BJ (cell line): ENCODE data around the gene BTG2. TPM values are rescaled to one million over a fixed set of nuclear protein-coding genes. Genes with fewer than 3 reads are reported as not detected.
A peak's percentile ranks its signal among the peaks of the same experiment; 100 is the strongest.

Experiments
- CTCF ChIA-PET: fragments of 350-600 bp; formaldehyde crosslinking; extraction: SDS; loops from one replicate; lab custom pipeline; 2021; ENCODE audit warnings: antibody characterized with exemption, inconsistent platforms; lab: Yijun Ruan, JAX
- POLR2A ChIA-PET: fragments of 300-600 bp; sonication (Branson Sonifier 250); formaldehyde crosslinking; extraction: SDS; loops from one replicate; lab custom pipeline; 2021; ENCODE audit warnings: antibody characterized with exemption; lab: Charles Lee
- DNase-seq: peaks from one replicate; pipeline ENCODE4 v3.0.0-alpha.2; 2011; ENCODE audit warnings: low read depth
- H3K27me3 ChIP-seq: 2 replicates; pipeline ENCODE4 v1.6.0; 2011; ENCODE audit warnings: low read length; ENCODE audit not compliant: control insufficient read depth, insufficient read depth
- H3K36me3 ChIP-seq: 2 replicates; pipeline ENCODE4 v1.5.1; 2011; ENCODE audit warnings: low read length; ENCODE audit not compliant: control insufficient read depth, insufficient read depth
- H3K4me3 ChIP-seq: 2 replicates; pipeline ENCODE4 v1.5.1; 2011; ENCODE audit warnings: low read depth, mild to moderate bottlenecking, control low read depth, low read length
- polyA plus RNA-seq: library from polyadenylated mRNA; depleted of rRNA; stranded (reverse); fragments of >200 nt; gene quantifications from 2 replicates; pipeline ENCODE4 v1.2.3, GENCODE V29; 2011
- TF ChIP-seq, protein P1 (sequence below): IDR thresholded peaks from 2 replicates; pipeline ENCODE4 v1.5.1; 2011; ENCODE audit warnings: low read depth, mild to moderate bottlenecking, control low read depth, inconsistent platforms, low read length, moderate library complexity; ENCODE audit not compliant: insufficient read depth

Gene BTG2
- polyA plus RNA-seq, 1 experiment = 22.8 TPM

DNA sequence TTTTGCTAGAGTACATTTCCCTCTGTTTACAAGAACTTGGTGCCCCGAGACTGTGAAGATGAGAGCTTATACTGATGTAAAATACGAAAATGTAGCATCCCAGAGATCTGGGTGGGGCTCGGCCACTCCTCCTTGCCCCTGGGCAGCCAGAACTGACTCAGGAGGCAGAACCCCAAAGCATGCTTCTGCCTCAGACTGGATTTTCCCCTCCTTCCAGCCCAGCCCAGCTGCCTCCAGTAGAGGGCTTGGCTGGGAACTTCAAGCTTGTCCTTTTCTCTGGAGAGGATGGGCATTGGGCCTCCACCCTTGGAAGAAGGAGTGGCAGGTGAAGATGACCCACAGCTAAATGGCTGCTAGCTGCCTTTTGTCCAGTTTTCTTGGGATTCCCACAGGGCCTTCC is 24.3 kb upstream of the BTG2 start:
- ChIA-PET CTCF (interaction anchor here (0.8 to 20.3 kb wide), 9 partner anchors 8 to 208 kb away, joined by 3 to 484 read pairs (median 4); no protein-coding TSS in a partner anchor), POLR2A (interaction anchor here (0.6 kb wide), 1 partner anchor 295 kb away, joined by 3 read pairs; no protein-coding TSS in a partner anchor)
- no peak for DNase-seq
- no peaks in the 10 kb centered on the region for H3K36me3 ChIP-seq
- H3K27me3 ChIP-seq = peaks cover 2% of the 10 kb centered on the region
- no peak overlapping the region for H3K4me3 ChIP-seq
- TF ChIP-seq, protein P1, sequence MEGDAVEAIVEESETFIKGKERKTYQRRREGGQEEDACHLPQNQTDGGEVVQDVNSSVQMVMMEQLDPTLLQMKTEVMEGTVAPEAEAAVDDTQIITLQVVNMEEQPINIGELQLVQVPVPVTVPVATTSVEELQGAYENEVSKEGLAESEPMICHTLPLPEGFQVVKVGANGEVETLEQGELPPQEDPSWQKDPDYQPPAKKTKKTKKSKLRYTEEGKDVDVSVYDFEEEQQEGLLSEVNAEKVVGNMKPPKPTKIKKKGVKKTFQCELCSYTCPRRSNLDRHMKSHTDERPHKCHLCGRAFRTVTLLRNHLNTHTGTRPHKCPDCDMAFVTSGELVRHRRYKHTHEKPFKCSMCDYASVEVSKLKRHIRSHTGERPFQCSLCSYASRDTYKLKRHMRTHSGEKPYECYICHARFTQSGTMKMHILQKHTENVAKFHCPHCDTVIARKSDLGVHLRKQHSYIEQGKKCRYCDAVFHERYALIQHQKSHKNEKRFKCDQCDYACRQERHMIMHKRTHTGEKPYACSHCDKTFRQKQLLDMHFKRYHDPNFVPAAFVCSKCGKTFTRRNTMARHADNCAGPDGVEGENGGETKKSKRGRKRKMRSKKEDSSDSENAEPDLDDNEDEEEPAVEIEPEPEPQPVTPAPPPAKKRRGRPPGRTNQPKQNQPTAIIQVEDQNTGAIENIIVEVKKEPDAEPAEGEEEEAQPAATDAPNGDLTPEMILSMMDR = peak; percentile 40

DNA sequence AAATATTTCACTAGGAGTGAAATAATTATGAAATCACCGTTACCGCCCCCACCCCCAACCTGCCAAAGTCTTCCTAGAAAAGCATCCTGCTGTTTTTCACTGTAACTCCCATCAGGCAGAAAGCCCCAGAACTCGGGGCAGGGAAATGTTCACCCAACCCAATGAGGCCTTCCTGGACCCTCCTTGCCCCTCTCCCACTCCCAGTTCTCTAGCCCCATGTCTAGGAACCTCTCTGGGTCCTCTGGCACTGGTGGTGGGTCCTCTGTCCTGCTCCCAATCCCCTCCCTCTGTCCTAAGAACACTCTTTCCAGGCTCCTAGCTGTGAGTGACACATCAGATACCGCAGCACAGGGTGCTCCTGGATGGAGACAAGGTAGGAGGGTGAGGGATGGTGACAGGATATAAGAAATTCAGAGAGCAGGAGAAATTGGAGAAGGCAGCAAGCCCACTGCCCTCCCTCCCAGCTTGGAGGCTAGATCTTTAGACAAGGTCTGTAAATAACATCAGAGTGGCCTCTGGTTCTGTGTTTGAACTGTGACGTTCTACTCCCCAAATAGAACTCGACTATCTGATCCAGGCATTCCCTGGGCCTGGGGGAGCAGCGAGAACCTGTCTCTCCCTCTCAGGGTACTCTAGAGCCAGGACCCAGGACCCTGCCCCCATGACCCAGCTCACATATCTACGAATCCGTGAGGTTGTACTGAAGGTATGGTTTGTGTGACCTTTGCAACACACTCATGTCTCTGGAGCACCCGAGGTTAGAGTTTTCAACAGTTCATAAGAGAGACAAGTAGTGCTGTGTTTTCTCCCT is 23.3 kb upstream of the BTG2 start:
- CTCF ChIA-PET = interaction anchor here (1.0 to 20.3 kb wide), 5 partner anchors 13 to 207 kb away, joined by 3 to 484 read pairs (median 7); no protein-coding TSS in a partner anchor
- TF ChIP-seq, protein P1 = no peak
- Histone ChIP-seq H3K4me3 (no peak overlapping the region), H3K27me3 (peaks cover 10% of the 10 kb centered on the region), H3K36me3 (no peaks in the 10 kb centered on the region)
- DNase-seq = no peak
- POLR2A ChIA-PET = no interaction called here

DNA sequence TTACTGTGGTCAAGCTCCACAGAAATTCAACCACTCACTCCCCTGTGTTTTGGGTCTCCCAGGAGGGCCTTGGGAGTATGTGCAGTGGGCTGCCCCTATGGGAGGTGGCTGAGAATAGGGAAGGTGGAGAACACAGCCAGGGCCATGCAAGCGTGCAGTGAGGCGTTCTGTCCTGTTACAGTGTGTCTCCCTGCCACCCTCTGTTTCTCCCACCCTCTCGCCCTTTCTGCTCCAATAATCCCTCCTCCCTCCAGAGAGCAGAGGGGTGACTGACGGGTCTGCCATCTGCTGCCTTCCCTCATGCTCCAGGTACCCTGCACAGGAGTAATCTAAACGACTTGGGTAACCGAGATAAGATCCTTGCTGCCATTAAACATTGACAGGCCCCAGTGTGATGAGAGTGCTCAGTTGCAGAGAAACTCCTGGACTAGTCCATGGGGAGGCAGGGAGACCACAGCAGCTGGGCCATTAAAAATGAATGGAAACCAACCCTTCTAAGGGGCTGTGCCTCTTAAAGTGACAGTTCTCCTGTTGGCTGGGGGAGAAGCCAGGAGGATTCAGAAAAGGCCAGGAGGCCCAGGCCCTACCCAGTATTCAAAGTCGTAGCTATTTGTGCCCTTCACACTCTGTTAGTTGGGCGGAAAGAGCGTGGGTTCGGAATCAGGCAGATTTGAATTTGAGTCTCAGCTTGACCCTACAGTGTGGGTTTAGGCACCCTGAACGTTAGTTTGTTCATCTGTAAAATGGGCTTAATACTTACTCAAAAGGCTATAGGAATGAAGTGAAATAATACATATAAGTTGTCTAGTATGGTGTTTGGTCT is 22.4 kb upstream of the BTG2 start:
- CTCF ChIA-PET = interaction anchor here (1.3 to 2.3 kb wide), 2 partner anchors 10 to 16 kb away, joined by 6 to 8 read pairs; no protein-coding TSS in a partner anchor
- Histone ChIP-seq H3K4me3 (no peak overlapping the region), H3K36me3 (no peaks in the 10 kb centered on the region), H3K27me3 (peaks cover 10% of the 10 kb centered on the region)
- POLR2A ChIA-PET = no interaction called here
- no peak for DNase-seq
- TF ChIP-seq, protein P1 = no peak

GRCh38 chr1:203283597-203283996 is 21.7 kb upstream of the BTG2 start:
- TF ChIP-seq, protein P1 = no peak
- no peak for DNase-seq
- ChIA-PET POLR2A (no interaction called here), CTCF (interaction anchor here (1.1 to 2.3 kb wide), 4 partner anchors 11 to 44 kb away, joined by 3 to 8 read pairs (median 4); no protein-coding TSS in a partner anchor)
- Histone ChIP-seq H3K27me3 (peaks cover 10% of the 10 kb centered on the region), H3K4me3 (no peak overlapping the region), H3K36me3 (no peaks in the 10 kb centered on the region)
